WTC11 (cell line): ENCODE measurements around the gene OR8G1. TPM values are rescaled to one million over a fixed set of nuclear protein-coding genes. Genes with fewer than 3 reads are reported as not detected.

Source experiments
- ATAC-seq: fragments of 200-7000 bp; cut with Tn5 transposase; 2 replicates; pipeline ENCODE4 v1.10.0; 2021; ENCODE audit warnings: mild to moderate bottlenecking, moderate library complexity
- CTCF ChIA-PET: fragments of 300-600 bp; sonication (Branson Sonifier 250); formaldehyde crosslinking; loops from one replicate; lab custom pipeline; 2021; ENCODE audit warnings: antibody characterized with exemption; lab: Charles Lee
- POLR2A ChIA-PET: fragments of 350-600 bp; sonication (Branson Sonifier 250); formaldehyde crosslinking; loops from one replicate; lab custom pipeline; 2021; ENCODE audit warnings: antibody characterized with exemption; lab: Charles Lee
- DNase-seq: peaks from one replicate; pipeline ENCODE4 v3.0.0; 2021; ENCODE audit warnings: low spot score
- H3K27ac Mint-ChIP-seq: 2 replicates; pipeline ENCODE4 v1.8.0; 2021; ENCODE audit warnings: mixed read lengths
- H3K27me3 Mint-ChIP-seq: 2 replicates; pipeline ENCODE4 v1.8.0; 2021; ENCODE audit warnings: low read depth, mild to moderate bottlenecking, moderate library complexity, mixed read lengths
- H3K36me3 Mint-ChIP-seq: 2 replicates; pipeline ENCODE4 v1.8.0; 2021; ENCODE audit warnings: mixed read lengths
- H3K4me1 Mint-ChIP-seq: 2 replicates; pipeline ENCODE4 v1.8.0; 2022; ENCODE audit warnings: mixed read lengths
- H3K4me3 Mint-ChIP-seq: 2 replicates; pipeline ENCODE4 v1.8.0; 2021; ENCODE audit warnings: mild to moderate bottlenecking, moderate library complexity, mixed read lengths
- H3K9me3 Mint-ChIP-seq: 2 replicates; pipeline ENCODE4 v1.8.0; 2021; ENCODE audit warnings: mixed read lengths
- AR ChIP-seq: fragments of 250-450 bp; sonication (Bioruptor Pico); IDR thresholded peaks from 2 replicates; pipeline ENCODE4 v1.9.0; 2021; ENCODE audit warnings: mild to moderate bottlenecking
- ATF1 ChIP-seq: sonication (generic); formaldehyde crosslinking; IDR thresholded peaks from 2 replicates; pipeline ENCODE4 v1.8.1; 2023; ENCODE audit warnings: mild to moderate bottlenecking, moderate library complexity, missing genetic modification reagents
- ATF6 ChIP-seq: sonication (generic); formaldehyde crosslinking; IDR thresholded peaks from 2 replicates; pipeline ENCODE4 v1.8.1; 2023; ENCODE audit warnings: mild to moderate bottlenecking, missing genetic modification reagents
- CBFB ChIP-seq: sonication (generic); formaldehyde crosslinking; IDR thresholded peaks from 2 replicates; pipeline ENCODE4 v1.8.1; 2022; ENCODE audit warnings: mild to moderate bottlenecking, low read depth, missing genetic modification reagents
- EMX1 ChIP-seq: fragments of 250-450 bp; sonication (Bioruptor Pico); IDR thresholded peaks from 2 replicates; pipeline ENCODE4 v1.8.0; 2021; ENCODE audit warnings: mild to moderate bottlenecking
- GRHL2 ChIP-seq: fragments of 250-450 bp; sonication (Bioruptor Pico); IDR thresholded peaks from 2 replicates; pipeline ENCODE4 v1.8.0; 2022; ENCODE audit warnings: mild to moderate bottlenecking, moderate library complexity; ENCODE audit not compliant: insufficient replicate concordance, severe bottlenecking
- HMGA2 ChIP-seq: fragments of 250-450 bp; sonication (Bioruptor Pico); IDR thresholded peaks from 2 replicates; pipeline ENCODE4 v1.4.0; 2021; ENCODE audit warnings: mild to moderate bottlenecking, moderate library complexity
- IRF2 ChIP-seq: sonication (generic); formaldehyde crosslinking; IDR thresholded peaks from 2 replicates; pipeline ENCODE4 v1.8.0; 2022; ENCODE audit warnings: low read depth, missing genetic modification reagents, borderline replicate concordance
- MYBL2 ChIP-seq: sonication (generic); formaldehyde crosslinking; IDR thresholded peaks from 2 replicates; pipeline ENCODE4 v1.8.1; 2023; ENCODE audit warnings: mild to moderate bottlenecking, moderate library complexity, missing genetic modification reagents
- NFE2L1 ChIP-seq: sonication (generic); formaldehyde crosslinking; IDR thresholded peaks from 2 replicates; pipeline ENCODE4 v1.8.1; 2023; ENCODE audit warnings: missing genetic modification reagents
- NR3C1 ChIP-seq: sonication (generic); formaldehyde crosslinking; conservative IDR thresholded peaks from 2 replicates; pipeline ENCODE4 v1.8.1; 2023; ENCODE audit warnings: low read depth, mild to moderate bottlenecking, missing genetic modification reagents
- PRRX2 ChIP-seq: fragments of 250-450 bp; sonication (Bioruptor Pico); IDR thresholded peaks from 2 replicates; pipeline ENCODE4 v1.8.0; 2021; ENCODE audit warnings: mild to moderate bottlenecking
- TEAD4 ChIP-seq: sonication (generic); formaldehyde crosslinking; IDR thresholded peaks from 2 replicates; pipeline ENCODE4 v1.8.0; 2022; ENCODE audit warnings: mild to moderate bottlenecking, missing genetic modification reagents
- ZBTB43 ChIP-seq: sonication (generic); formaldehyde crosslinking; IDR thresholded peaks from 2 replicates; pipeline ENCODE4 v1.8.1; 2023; ENCODE audit warnings: mild to moderate bottlenecking, missing genetic modification reagents
- ZNF416 ChIP-seq: fragments of 250-450 bp; sonication (Bioruptor Pico); IDR thresholded peaks from 2 replicates; pipeline ENCODE4 v1.9.0; 2021; ENCODE audit warnings: mild to moderate bottlenecking, inconsistent platforms
- total RNA-seq: library from RNA; stranded (reverse); gene quantifications from 3 replicates; pipeline ENCODE4 v1.2.3, GENCODE V29; 2021
- TF ChIP-seq, protein P1 (sequence below): sonication (generic); formaldehyde crosslinking; IDR thresholded peaks from 2 replicates; pipeline ENCODE4 v1.8.1; 2022; ENCODE audit warnings: low read depth, missing genetic modification reagents, borderline replicate concordance
- TF ChIP-seq, protein P2 (sequence below): fragments of 250-450 bp; sonication (Bioruptor Pico); IDR thresholded peaks from 2 replicates; pipeline ENCODE4 v1.8.0; 2021; ENCODE audit warnings: mild to moderate bottlenecking
- TF ChIP-seq, protein P3 (sequence below): fragments of 250-450 bp; sonication (Bioruptor Pico); conservative IDR thresholded peaks from 2 replicates; pipeline ENCODE4 v1.9.0; 2021; ENCODE audit warnings: mild to moderate bottlenecking

The OR8G1 gene
- total RNA-seq, 1 experiment from 2014 or later = not detected

DNA sequence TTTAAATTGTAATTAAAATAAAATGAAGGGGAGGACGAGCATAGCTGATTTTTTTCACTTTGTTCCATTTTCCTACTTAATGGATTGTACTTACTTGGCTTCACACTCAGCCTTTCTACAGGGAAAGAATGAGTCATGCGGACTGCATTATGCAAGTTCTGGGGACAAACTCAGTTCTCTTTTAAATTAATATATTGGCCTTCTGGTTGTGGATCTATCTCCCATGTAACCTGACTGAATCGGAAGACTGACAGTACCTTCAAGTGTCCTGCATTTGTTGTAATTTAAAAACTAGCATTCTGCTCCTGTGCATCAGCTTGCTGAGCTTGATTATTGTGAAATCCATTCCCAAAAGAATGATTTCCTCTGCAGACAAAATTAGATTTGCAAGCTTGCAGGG is 60.7 kb downstream of the OR8G1 start:
- TF ChIP-seq IRF2 (CRISPR knock-in tag) = no peak
- TF ChIP-seq, protein P1, sequence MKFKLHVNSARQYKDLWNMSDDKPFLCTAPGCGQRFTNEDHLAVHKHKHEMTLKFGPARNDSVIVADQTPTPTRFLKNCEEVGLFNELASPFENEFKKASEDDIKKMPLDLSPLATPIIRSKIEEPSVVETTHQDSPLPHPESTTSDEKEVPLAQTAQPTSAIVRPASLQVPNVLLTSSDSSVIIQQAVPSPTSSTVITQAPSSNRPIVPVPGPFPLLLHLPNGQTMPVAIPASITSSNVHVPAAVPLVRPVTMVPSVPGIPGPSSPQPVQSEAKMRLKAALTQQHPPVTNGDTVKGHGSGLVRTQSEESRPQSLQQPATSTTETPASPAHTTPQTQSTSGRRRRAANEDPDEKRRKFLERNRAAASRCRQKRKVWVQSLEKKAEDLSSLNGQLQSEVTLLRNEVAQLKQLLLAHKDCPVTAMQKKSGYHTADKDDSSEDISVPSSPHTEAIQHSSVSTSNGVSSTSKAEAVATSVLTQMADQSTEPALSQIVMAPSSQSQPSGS (CRISPR knock-in tag) = no peak
- no peak for TF ChIP-seq CBFB
- no peak for TF ChIP-seq ATF1 (CRISPR knock-in tag)
- TF ChIP-seq GRHL2 = no peak
- TF ChIP-seq EMX1 = no peak
- TF ChIP-seq TEAD4 = no peak
- TF ChIP-seq HMGA2 (CRISPR knock-in tag) = no peak
- TF ChIP-seq, protein P2, sequence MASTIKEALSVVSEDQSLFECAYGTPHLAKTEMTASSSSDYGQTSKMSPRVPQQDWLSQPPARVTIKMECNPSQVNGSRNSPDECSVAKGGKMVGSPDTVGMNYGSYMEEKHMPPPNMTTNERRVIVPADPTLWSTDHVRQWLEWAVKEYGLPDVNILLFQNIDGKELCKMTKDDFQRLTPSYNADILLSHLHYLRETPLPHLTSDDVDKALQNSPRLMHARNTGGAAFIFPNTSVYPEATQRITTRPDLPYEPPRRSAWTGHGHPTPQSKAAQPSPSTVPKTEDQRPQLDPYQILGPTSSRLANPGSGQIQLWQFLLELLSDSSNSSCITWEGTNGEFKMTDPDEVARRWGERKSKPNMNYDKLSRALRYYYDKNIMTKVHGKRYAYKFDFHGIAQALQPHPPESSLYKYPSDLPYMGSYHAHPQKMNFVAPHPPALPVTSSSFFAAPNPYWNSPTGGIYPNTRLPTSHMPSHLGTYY (CRISPR knock-in tag) = no peak
- TF ChIP-seq NR3C1 (CRISPR knock-in tag) = no peak
- TF ChIP-seq MYBL2 (CRISPR knock-in tag) = no peak
- no peak for TF ChIP-seq ZBTB43 (CRISPR knock-in tag)
- TF ChIP-seq, protein P3, sequence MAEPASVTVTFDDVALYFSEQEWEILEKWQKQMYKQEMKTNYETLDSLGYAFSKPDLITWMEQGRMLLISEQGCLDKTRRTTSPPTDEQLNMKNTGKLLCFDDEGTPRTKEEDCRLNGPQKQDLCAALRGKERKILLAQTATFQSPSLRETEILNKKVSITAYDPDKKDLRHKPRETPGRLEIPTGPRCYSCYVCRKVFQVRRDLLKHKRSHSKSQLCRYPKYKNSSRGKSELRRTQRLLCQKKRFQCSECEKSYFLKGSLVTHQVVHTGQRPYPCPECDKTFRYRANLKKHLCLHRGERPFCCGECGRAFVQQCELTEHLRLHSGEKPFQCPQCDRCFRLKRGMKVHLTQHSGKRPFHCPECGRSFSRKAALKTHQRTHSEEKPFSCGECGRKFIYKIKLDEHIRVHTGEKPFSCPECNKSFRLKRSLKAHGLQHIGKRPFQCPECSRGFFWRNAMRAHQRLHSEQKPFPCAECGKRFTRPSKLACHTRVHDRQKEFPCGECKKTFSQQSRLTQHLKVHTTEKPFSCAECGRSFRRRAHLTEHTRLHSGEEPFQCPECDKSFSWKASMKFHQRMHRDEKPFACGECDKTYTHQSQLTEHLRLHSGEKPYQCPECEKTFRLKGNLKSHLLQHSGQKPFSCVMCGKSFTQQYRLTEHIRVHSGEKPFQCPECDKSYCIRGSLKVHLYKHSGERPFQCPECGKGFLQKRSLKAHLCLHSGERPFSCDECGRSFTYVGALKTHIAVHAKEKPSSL (CRISPR knock-in tag) = no peak
- no peak for TF ChIP-seq AR (CRISPR knock-in tag)
- TF ChIP-seq ZNF416 (CRISPR knock-in tag) = no peak
- TF ChIP-seq, all 79 proteins: peak for 0
- peaks cover 20% of the 10 kb centered on the region for H3K4me1 Mint-ChIP-seq
- no peaks in the 10 kb centered on the region for H3K36me3 Mint-ChIP-seq
- ChIA-PET POLR2A (interaction anchor here (0.5 kb wide), 1 partner anchor 27 kb away, joined by 3 read pairs; no protein-coding TSS in a partner anchor), CTCF (interaction anchor here (0.7 kb wide), 1 partner anchor 230 kb away, joined by 3 read pairs; no protein-coding TSS in a partner anchor)
- no peak overlapping the region for H3K4me3 Mint-ChIP-seq
- H3K27me3 Mint-ChIP-seq = no peaks in the 10 kb centered on the region
- ATAC-seq (no peak), DNase-seq (no peak)
- no peaks in the 10 kb centered on the region for H3K9me3 Mint-ChIP-seq
- no peak overlapping the region for H3K27ac Mint-ChIP-seq

DNA sequence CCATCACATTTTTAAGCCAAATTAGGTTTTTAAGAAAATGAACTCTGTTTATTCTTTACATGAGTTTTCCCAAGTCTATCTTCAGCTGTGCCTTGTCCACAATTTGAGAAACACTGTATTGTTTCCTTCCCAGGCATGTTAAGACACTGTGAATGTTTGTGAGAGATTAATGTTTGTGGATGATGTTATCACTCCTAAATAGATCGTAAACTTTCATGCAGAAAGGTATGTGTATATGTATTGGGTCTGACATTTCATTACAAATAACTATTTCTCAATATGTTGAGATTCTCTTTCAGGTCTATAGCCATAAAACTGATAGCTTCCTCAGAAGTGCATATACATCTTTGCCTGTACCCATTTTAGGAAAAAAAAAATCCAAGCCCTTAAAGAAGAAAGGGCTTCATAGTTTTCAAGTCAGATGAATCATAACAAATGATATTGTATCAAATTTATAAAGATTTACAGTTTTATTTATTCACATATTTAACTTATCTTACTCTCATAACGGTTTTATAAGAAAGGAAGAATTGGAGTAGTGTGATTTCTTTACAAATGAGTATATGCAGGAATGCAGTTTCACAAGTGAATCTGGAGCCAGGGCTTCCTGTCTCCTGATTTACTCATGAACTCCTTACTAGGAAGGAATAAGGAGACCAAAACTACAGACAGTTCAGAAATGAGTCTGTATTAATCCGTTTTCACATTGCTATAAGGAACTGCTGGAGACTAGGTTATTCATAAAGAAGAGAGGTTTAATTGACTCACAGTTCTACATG is 61.6 kb downstream of the OR8G1 start:
- H3K27ac Mint-ChIP-seq = peak overlapping the region; percentile 86
- CTCF ChIA-PET = no interaction called here
- POLR2A ChIA-PET = no interaction called here
- ATAC-seq (peak; percentile 68), DNase-seq (no peak)
- H3K27me3 Mint-ChIP-seq = no peaks in the 10 kb centered on the region
- H3K36me3 Mint-ChIP-seq = no peaks in the 10 kb centered on the region
- H3K4me3 Mint-ChIP-seq = no peak overlapping the region
- H3K9me3 Mint-ChIP-seq = no peaks in the 10 kb centered on the region
- TF ChIP-seq ATF6 (CRISPR knock-in tag) (no peak), PRRX2 (CRISPR knock-in tag) (no peak), NFE2L1 (CRISPR knock-in tag) (no peak)
- H3K4me1 Mint-ChIP-seq = peaks cover 20% of the 10 kb centered on the region
